ENCODE results near the gene B3GALNT2. TPM values are rescaled to one million over a fixed set of nuclear protein-coding genes. Genes with fewer than 3 reads are reported as not detected.

The B3GALNT2 gene
- total and polyA plus RNA-seq, 8 donors = 2.4 to 126 (median 14.7) TPM

GRCh38 chr1:235401251-235401650, 103.0 kb downstream of the B3GALNT2 start:
- Histone ChIP-seq H3K27ac (no peak overlapping the region), H3K4me1 (no peaks in the 10 kb centered on the region), H3K4me3 (no peak overlapping the region), H3K36me3 (peaks cover 0 to 23% (median 9%) of the 10 kb centered on the region in 4 donors), H3K9me3 (no peaks in the 10 kb centered on the region), H3K27me3 (no peaks in the 10 kb centered on the region)
- intact Hi-C loops (cut with DNase I; ENCODE audit: low total_unique reads) = no loop called here
- 87 to 93% (median 91%) methylated on average over 4 of the region's 4 CpGs for WGBS, 5 donors
- TF ChIP-seq POLR2A (IDR thresholded peaks at IDR 0.05) = no peak
- TF ChIP-seq POLR2AphosphoS5 (IDR thresholded peaks at IDR 0.05) = no peak
- no peak for TF ChIP-seq CTCF (IDR thresholded peaks at IDR 0.05)
- no peak for TF ChIP-seq EP300 (IDR thresholded peaks at IDR 0.05)
- no peak for DNase-seq

Small RNA genes lying within 50 kb of the gene (small RNA-seq; reads per million reads assigned to genes)
- 0 reads per million in 4 donors for gene MTCO3P46
- 0 reads per million in 4 donors for gene MTND4LP21
- 0 to 0.15 (median 0) reads per million in 4 donors for gene RPS21P1

Other genes starting within 250 kb of the B3GALNT2 start
- 100 to 1,000 TPM in 1 of 5 donors, 10 to 100 TPM in 4; 23.7 to 102 (median 52.0) TPM for gene ARID4B, start 176.3 kb downstream of the B3GALNT2 start, total RNA-seq
- 1 to 10 TPM; 9.5 to 9.6 (median 9.5) TPM for gene ARID4B, start 176.3 kb downstream of the B3GALNT2 start, polyA plus RNA-seq
- 10 to 100 TPM in 3 of 5 donors, 1 to 10 TPM in 2; 7.0 to 21.8 (median 10.7) TPM for gene GGPS1, start 175.9 kb downstream of the B3GALNT2 start, total RNA-seq
- gene GGPS1, start 175.9 kb downstream of the B3GALNT2 start, polyA plus RNA-seq = 10 to 100 TPM; 21.5 to 37.6 (median 23.2) TPM
- gene TBCE, start 137.0 kb downstream of the B3GALNT2 start, total RNA-seq = 10 to 100 TPM in 4 of 5 donors, 1 to 10 TPM in 1; 7.1 to 43.7 (median 23.9) TPM
- gene TBCE, start 137.0 kb downstream of the B3GALNT2 start, polyA plus RNA-seq = 10 to 100 TPM; 19.2 to 24.0 (median 23.6) TPM
- gene GNG4, start 145.3 kb upstream of the B3GALNT2 start, total RNA-seq = 1 to 10 TPM in 2 of 5 donors, under 1 TPM in 2, not detected in 1; 0.58 to 1.5 (median 0.94) TPM
- gene GNG4, start 145.3 kb upstream of the B3GALNT2 start, polyA plus RNA-seq = 1 to 10 TPM; 1.4 to 5.1 (median 4.6) TPM